Esophagus squamous epithelium (tissue), 5 donors: ENCODE measurements around the gene BEST2. TPM values are rescaled to one million over a fixed set of nuclear protein-coding genes. Genes with fewer than 3 reads are reported as not detected.

Source experiments
- DNase-seq: peaks from one replicate; lab custom pipeline; 2025; lab: John Stamatoyannopoulos, UW
- H3K27ac ChIP-seq, 4 donors: fragments of 200-600 bp; sonication (generic); one replicate each; pipeline ENCODE4 v1.5.1; 2016 to 2019; ENCODE audit warnings: mild to moderate bottlenecking in 1 of 4
- H3K27me3 ChIP-seq, 4 donors: fragments of 200-600 bp; sonication (generic); 1 replicate in 3 of 4; 2 replicates in 1 of 4; pipeline versions ENCODE4 v1.5.1 to v1.6.0; 2017 to 2021; ENCODE audit warnings: antibody characterized with exemption in 1 of 4
- H3K36me3 ChIP-seq, 3 donors: fragments of 200-600 bp; sonication (generic); one replicate each; pipeline ENCODE4 v1.5.1; 2016 to 2019
- H3K4me1 ChIP-seq, 3 donors: fragments of 200-600 bp; sonication (generic); one replicate each; pipeline ENCODE4 v1.5.1; 2017 to 2019
- H3K4me3 ChIP-seq, 4 donors: fragments of 200-600 bp; sonication (generic); 1 replicate in 3 of 4; 2 replicates in 1 of 4; pipeline ENCODE4 v1.5.1; 2016 to 2019; ENCODE audit warnings: mild to moderate bottlenecking in 2 of 4, moderate library complexity in 1 of 4
- H3K9me3 ChIP-seq, 3 donors: fragments of 200-600 bp; sonication (generic); one replicate each; pipeline ENCODE4 v1.5.1; 2016 to 2019
- CTCF ChIP-seq, 6 experiments: fragments of 450-650 bp in 4 of 6; fragments of 200-600 bp in 2 of 6; sonication (generic) in 2 of 6; IDR thresholded peaks; one replicate each; pipeline ENCODE4 v1.5.1; 2016 to 2019; ENCODE audit warnings: antibody characterized with exemption in 6 of 6, mild to moderate bottlenecking in 4 of 6, moderate library complexity in 4 of 6
- POLR2A ChIP-seq, 4 donors: fragments of 450-650 bp; IDR thresholded peaks; one replicate each; pipeline ENCODE4 v1.6.1; 2017; ENCODE audit warnings: antibody characterized with exemption in 4 of 4, mild to moderate bottlenecking in 4 of 4, moderate library complexity in 3 of 4
- WGBS, 2 donors: methylation state at CpG; one replicate each; pipeline ENCODE4 v1.1.5; 2018; 5-methylcytosine and 5-hydroxymethylcytosine counted together
- intact Hi-C: fragments of 100-400 bp; cut with DNase I; formaldehyde crosslinking; loops from one replicate; pipeline ENCODE4 v1.15.0; 2022
- total RNA-seq, 4 donors: library from RNA; depleted of rRNA; stranded (reverse); fragments of >200 nt; gene quantifications; one replicate each; pipeline ENCODE4 v1.1.0, GENCODE V29; 2016
- donor health status: DM: yes; HTN: yes; CAD: no.

BEST2 gene
- total RNA-seq, 4 donors from 2014 or later = 0.27 to 1.3 TPM; not detected in 2

GRCh38 chr19:12756150-12756883 is 4.7 kb downstream of the BEST2 start:
- 60 to 93% methylated on average over 10 of the region's 19 CpGs for WGBS, 2 donors
- H3K36me3 ChIP-seq = peaks cover 0 to 1% (median 0%) of the 10 kb centered on the region in 3 donors
- no peaks in the 10 kb centered on the region for H3K9me3 ChIP-seq
- H3K27ac ChIP-seq = no peak overlapping the region
- peaks cover 0 to 26% (median 0%) of the 10 kb centered on the region in 4 donors for H3K27me3 ChIP-seq
- DNase-seq = no peak
- intact Hi-C loops = no loop called here
- no peak overlapping the region for H3K4me3 ChIP-seq
- peaks cover 11 to 19% (median 11%) of the 10 kb centered on the region in 3 donors for H3K4me1 ChIP-seq
- TF ChIP-seq POLR2A (IDR thresholded peaks at IDR 0.05) = no peak
- no peak for TF ChIP-seq CTCF (IDR thresholded peaks at IDR 0.05)

GRCh38 chr19:12757544-12758274 is 6.1 kb downstream of the BEST2 start:
- intact Hi-C loops = no loop called here
- peaks cover 0 to 12% (median 0%) of the 10 kb centered on the region in 4 donors for H3K27me3 ChIP-seq
- no peaks in the 10 kb centered on the region for H3K9me3 ChIP-seq
- peak overlapping the region in 2 of 4 donors; percentile 36 to 59 for H3K27ac ChIP-seq
- H3K36me3 ChIP-seq = peaks cover 0 to 15% (median 3%) of the 10 kb centered on the region in 3 donors
- WGBS, 2 donors = 28 to 43% methylated on average over 7 to 14 of the region's 60 CpGs
- no peak for TF ChIP-seq POLR2A (IDR thresholded peaks at IDR 0.05)
- TF ChIP-seq CTCF (IDR thresholded peaks at IDR 0.05) = peak; percentile 86 to 96 (median 94)
- DNase-seq = no peak
- peak overlapping the region in 3 of 4 donors; percentile 29 to 59 (median 41) for H3K4me3 ChIP-seq
- peaks cover 11 to 14% (median 11%) of the 10 kb centered on the region in 3 donors for H3K4me1 ChIP-seq

- intact Hi-C loops = no loop called here
- Histone ChIP-seq H3K9me3 (no peaks in the 10 kb centered on the region), H3K36me3 (peaks cover 0 to 35% (median 13%) of the 10 kb centered on the region in 3 donors), H3K4me3 (no peak overlapping the region), H3K4me1 (peaks cover 11 to 14% (median 11%) of the 10 kb centered on the region in 3 donors), H3K27ac (no peak overlapping the region), H3K27me3 (no peaks in the 10 kb centered on the region)
- no peak for DNase-seq
- 93 to 94% methylated on average over 6 of the region's 6 CpGs for WGBS, 2 donors
- TF ChIP-seq POLR2A (IDR thresholded peaks at IDR 0.05) (no peak), CTCF (IDR thresholded peaks at IDR 0.05) (no peak)
These were observed 8.1 kb downstream of the BEST2 start for GRCh38 chr19:12759686-12760085.

- no peaks in the 10 kb centered on the region for H3K27me3 ChIP-seq
These were observed 11.5 kb downstream of the BEST2 start for GRCh38 chr19:12763100-12763499.

More at GRCh38 chr19:12763100-12763499, 11.5 kb downstream of the BEST2 start:
- H3K4me1 ChIP-seq = peaks cover under 1 to 7% (median 7%) of the 10 kb centered on the region in 3 donors
- H3K4me3 ChIP-seq = no peak overlapping the region
- H3K9me3 ChIP-seq = no peaks in the 10 kb centered on the region
- no peak overlapping the region for H3K27ac ChIP-seq
- intact Hi-C loops = no loop called here
- WGBS, 2 donors = 80% methylated on average over 2 of the region's 11 CpGs; no CpG with 5 or more reads in 1 of the 2 donors
- peaks cover 0 to 67% (median 14%) of the 10 kb centered on the region in 3 donors for H3K36me3 ChIP-seq
- no peak for DNase-seq
- no peak for TF ChIP-seq CTCF (IDR thresholded peaks at IDR 0.05)
- no peak for TF ChIP-seq POLR2A (IDR thresholded peaks at IDR 0.05)
